ENCODE measurements around the gene PPP1R2.
"Not testable (repeated sequence)": the region's sequence is repeated elsewhere in the genome, so short reads cannot be mapped to it uniquely, and the experiment has no call there.

Gene PPP1R2

DNA sequence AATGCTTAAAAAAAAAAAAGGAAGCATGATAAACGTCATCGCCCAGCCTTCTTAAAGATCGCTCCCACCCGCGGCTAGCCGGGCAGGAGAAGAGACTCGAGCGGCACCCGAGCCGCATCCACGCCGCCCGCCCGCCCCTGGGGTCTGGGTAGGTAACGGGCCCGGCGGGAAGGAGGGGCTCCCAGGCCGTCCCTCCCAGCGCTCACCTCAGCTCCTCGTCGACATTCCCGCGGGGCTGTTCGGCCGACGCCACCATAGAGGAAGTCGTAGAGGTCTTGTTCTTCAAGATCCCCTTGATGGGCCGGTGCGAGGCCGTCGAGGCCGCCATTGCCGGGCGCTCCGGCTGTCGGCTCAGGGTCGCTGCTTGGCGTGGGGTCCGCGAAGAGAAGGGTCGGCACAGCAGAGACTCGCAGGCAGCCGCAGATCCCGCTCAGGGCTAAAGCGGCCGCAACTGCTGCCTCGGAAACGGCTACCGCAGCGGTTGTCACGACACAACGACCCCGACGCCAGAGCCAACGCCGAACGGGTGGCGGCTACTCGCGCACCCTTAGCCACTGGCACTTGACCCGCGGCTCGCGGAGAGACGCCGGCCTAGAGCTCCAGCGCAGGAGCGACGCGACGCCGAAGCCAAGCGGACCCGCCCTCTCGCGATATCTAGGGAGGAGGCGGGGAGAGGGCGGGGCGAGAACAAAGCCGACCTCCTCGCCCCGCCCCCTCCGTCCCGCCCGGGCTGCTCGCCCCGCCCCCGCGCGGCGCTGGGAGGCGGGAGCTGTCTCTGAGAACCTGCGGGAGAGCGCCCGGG, at the start of gene PPP1R2:
Gene PPP1R2, minus strand, starts transcription at position 628 of the 802 bp plus-strand sequence. Its CDS starts 300 bp downstream, at position 328.
- H3K4me2 ChIP-seq (ENCODE audit: insufficient read depth, low read length): peak within 1 kb of the TSS; percentile 88
- H2AFZ ChIP-seq (ENCODE audit: low read depth, low read length): peak within 1 kb of the TSS; percentile 96
- peak within 1 kb of the TSS; percentile 91 for H3K27ac ChIP-seq (ENCODE audit: low read length)
- H3K4me3 ChIP-seq (ENCODE audit: low read depth in 1 of 2, low read length in 2 of 2): peak within 1 kb of the TSS; percentile 40 to 95
- no peaks in the 10 kb centered on the region for H3K9me3 ChIP-seq (ENCODE audit: insufficient read depth, low read length, severe bottlenecking)
- H3K9ac ChIP-seq (ENCODE audit: low read depth, low read length): peak within 1 kb of the TSS; percentile 90
- peaks cover 4% of the 10 kb centered on the region for H3K36me3 ChIP-seq (ENCODE audit: insufficient read depth, low read length)
- DNase-seq (peak; percentile 85), ATAC-seq (ENCODE audit: insufficient read depth, low read depth) (peak; percentile 84)
- TF ChIP-seq, protein P1, sequence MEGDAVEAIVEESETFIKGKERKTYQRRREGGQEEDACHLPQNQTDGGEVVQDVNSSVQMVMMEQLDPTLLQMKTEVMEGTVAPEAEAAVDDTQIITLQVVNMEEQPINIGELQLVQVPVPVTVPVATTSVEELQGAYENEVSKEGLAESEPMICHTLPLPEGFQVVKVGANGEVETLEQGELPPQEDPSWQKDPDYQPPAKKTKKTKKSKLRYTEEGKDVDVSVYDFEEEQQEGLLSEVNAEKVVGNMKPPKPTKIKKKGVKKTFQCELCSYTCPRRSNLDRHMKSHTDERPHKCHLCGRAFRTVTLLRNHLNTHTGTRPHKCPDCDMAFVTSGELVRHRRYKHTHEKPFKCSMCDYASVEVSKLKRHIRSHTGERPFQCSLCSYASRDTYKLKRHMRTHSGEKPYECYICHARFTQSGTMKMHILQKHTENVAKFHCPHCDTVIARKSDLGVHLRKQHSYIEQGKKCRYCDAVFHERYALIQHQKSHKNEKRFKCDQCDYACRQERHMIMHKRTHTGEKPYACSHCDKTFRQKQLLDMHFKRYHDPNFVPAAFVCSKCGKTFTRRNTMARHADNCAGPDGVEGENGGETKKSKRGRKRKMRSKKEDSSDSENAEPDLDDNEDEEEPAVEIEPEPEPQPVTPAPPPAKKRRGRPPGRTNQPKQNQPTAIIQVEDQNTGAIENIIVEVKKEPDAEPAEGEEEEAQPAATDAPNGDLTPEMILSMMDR (IDR thresholded peaks at IDR 0.05; ENCODE audit: borderline replicate concordance, extremely low read depth, low read length, poor library complexity, severe bottlenecking): no peak
- TF ChIP-seq EZH2 (IDR thresholded peaks at IDR 0.05; ENCODE audit: borderline replicate concordance, low read depth, low read length, severe bottlenecking): no peak
- H4K20me1 ChIP-seq (ENCODE audit: insufficient read depth, low read length): peaks cover 35% of the 10 kb centered on the region
- H3K4me1 ChIP-seq (ENCODE audit: insufficient read depth, low read length): peaks cover 71% of the 10 kb centered on the region
- H3K79me2 ChIP-seq (ENCODE audit: insufficient read depth, low read length): peaks cover 52% of the 10 kb centered on the region
- H3K27me3 ChIP-seq (ENCODE audit: insufficient read depth, low read length, poor library complexity): no peaks in the 10 kb centered on the region

DNA sequence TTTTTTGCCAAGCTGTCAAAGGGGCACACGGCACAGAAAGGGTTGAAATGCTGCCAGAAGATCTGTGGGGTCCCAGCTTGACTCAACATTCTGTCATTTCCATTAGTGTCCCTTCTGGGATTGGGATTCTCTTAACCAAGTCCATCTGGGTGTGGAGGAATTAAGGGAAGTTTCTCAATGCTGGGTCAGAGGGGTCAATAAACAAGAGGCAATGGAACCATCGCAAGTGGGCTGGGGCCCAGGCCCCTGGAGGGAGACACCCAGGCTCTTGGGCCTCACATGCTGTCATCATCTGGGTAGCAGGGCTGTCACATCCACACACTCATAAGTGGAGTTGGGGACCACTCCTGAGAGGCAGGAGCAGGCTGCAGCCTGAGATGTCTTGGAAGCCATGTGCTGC, 48.7 kb upstream of the PPP1R2 start:
- no peak overlapping the region for H3K27ac ChIP-seq (ENCODE audit: low read length)
- H3K9ac ChIP-seq (ENCODE audit: low read depth, low read length): no peak overlapping the region
- no peaks in the 10 kb centered on the region for H4K20me1 ChIP-seq (ENCODE audit: insufficient read depth, low read length)
- H3K9me3 ChIP-seq (ENCODE audit: insufficient read depth, low read length, severe bottlenecking): peaks cover 6% of the 10 kb centered on the region
- ATAC-seq (ENCODE audit: insufficient read depth, low read depth) (no peak), DNase-seq (no peak)
- H3K4me3 ChIP-seq (ENCODE audit: low read depth in 1 of 2, low read length in 2 of 2): no peak overlapping the region
- peaks cover 7% of the 10 kb centered on the region for H3K4me1 ChIP-seq (ENCODE audit: insufficient read depth, low read length)
- H3K27me3 ChIP-seq (ENCODE audit: insufficient read depth, low read length, poor library complexity): no peaks in the 10 kb centered on the region
- no peaks in the 10 kb centered on the region for H3K36me3 ChIP-seq (ENCODE audit: insufficient read depth, low read length)
- no peaks in the 10 kb centered on the region for H3K79me2 ChIP-seq (ENCODE audit: insufficient read depth, low read length)
- H3K4me2 ChIP-seq (ENCODE audit: insufficient read depth, low read length): no peak overlapping the region
- H2AFZ ChIP-seq (ENCODE audit: low read depth, low read length): no peak overlapping the region
- no peak for TF ChIP-seq EZH2 (IDR thresholded peaks at IDR 0.05; ENCODE audit: borderline replicate concordance, low read depth, low read length, severe bottlenecking)
- TF ChIP-seq, protein P1 (IDR thresholded peaks at IDR 0.05; ENCODE audit: borderline replicate concordance, extremely low read depth, low read length, poor library complexity, severe bottlenecking): no peak

DNA sequence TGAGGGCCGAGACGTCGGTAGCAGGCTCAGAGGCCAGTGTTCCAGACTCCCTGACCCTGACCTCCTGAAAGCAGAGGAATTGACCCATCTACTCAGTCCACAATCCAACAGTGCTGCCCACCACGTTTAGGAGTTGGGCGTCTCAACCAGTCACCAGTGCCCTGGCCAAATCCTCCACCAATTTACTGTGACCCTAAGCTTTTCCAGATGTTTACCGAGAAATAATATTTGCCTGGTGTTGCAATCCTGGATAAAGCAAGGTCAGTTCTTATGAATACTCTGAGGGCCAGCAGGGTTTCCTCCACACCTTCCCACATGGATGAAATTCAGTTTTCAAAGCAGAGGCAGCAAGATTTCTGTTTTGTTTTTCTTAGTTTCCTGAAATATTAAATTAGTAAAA, 48.1 kb upstream of the PPP1R2 start:
- H3K9ac ChIP-seq (ENCODE audit: low read depth, low read length): no peak overlapping the region
- DNase-seq: no peak
- H4K20me1 ChIP-seq (ENCODE audit: insufficient read depth, low read length): no peaks in the 10 kb centered on the region
- no peak overlapping the region for H3K4me3 ChIP-seq (ENCODE audit: low read depth in 1 of 2, low read length in 2 of 2)
- H3K4me1 ChIP-seq (ENCODE audit: insufficient read depth, low read length): peaks cover 13% of the 10 kb centered on the region
- H3K27me3 ChIP-seq (ENCODE audit: insufficient read depth, low read length, poor library complexity): no peaks in the 10 kb centered on the region
- no peak for ATAC-seq (ENCODE audit: insufficient read depth, low read depth)
- TF ChIP-seq, protein P1 (IDR thresholded peaks at IDR 0.05; ENCODE audit: borderline replicate concordance, extremely low read depth, low read length, poor library complexity, severe bottlenecking): no peak
- no peak for TF ChIP-seq EZH2 (IDR thresholded peaks at IDR 0.05; ENCODE audit: borderline replicate concordance, low read depth, low read length, severe bottlenecking)
- no peaks in the 10 kb centered on the region for H3K36me3 ChIP-seq (ENCODE audit: insufficient read depth, low read length)
- H3K27ac ChIP-seq (ENCODE audit: low read length): no peak overlapping the region
- peaks cover 6% of the 10 kb centered on the region for H3K9me3 ChIP-seq (ENCODE audit: insufficient read depth, low read length, severe bottlenecking)
- H3K4me2 ChIP-seq (ENCODE audit: insufficient read depth, low read length): no peak overlapping the region
- H2AFZ ChIP-seq (ENCODE audit: low read depth, low read length): no peak overlapping the region
- no peaks in the 10 kb centered on the region for H3K79me2 ChIP-seq (ENCODE audit: insufficient read depth, low read length)

DNA sequence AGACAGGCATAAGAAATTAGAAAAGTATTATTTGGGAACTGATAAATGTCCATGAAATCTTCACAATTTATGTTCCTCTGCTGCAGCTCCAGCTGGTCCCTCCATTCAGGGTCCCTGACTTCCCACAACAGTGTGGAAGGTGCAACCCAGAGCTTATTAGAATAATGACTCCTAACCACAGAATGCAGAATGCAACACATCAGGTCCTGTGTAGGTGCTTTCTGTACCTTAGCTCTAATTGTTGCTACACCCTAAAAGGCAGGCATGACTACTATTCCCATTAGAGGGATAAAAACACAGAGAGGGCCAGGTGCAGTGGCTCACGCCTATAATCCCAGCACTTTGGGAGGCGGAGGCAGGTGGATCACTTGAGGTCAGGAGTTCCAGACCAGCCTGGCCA, 47.3 kb upstream of the PPP1R2 start:
- not testable (repeated sequence) for H3K9ac ChIP-seq (ENCODE audit: low read depth, low read length); DNase-seq; H3K4me2 ChIP-seq (ENCODE audit: insufficient read depth, low read length); H3K36me3 ChIP-seq (ENCODE audit: insufficient read depth, low read length); H3K4me3 ChIP-seq (ENCODE audit: low read depth in 1 of 2, low read length in 2 of 2); H3K79me2 ChIP-seq (ENCODE audit: insufficient read depth, low read length); H3K27me3 ChIP-seq (ENCODE audit: insufficient read depth, low read length, poor library complexity); H4K20me1 ChIP-seq (ENCODE audit: insufficient read depth, low read length); H2AFZ ChIP-seq (ENCODE audit: low read depth, low read length); H3K27ac ChIP-seq (ENCODE audit: low read length); H3K9me3 ChIP-seq (ENCODE audit: insufficient read depth, low read length, severe bottlenecking); ATAC-seq (ENCODE audit: insufficient read depth, low read depth)
- H3K4me1 ChIP-seq (ENCODE audit: insufficient read depth, low read length): peaks cover 13% of the 10 kb centered on the region

DNA sequence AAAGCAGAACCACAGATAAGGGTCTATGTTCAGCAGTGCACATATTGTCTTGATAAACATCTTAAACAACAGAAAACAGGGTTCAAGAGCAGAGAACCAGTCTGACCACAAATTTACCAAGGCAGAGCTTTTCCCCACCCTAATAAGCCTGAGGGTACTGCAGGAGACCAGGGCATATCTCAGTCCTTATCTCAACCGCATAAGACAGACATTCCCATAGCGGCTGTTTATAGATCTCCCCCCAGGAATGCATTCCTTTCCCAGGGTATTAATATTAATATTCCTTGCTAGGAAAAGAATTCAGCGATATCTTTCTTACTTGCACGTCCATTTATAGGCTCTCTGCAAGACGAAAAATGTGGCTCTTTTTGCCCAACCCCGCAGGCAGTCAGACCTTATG, 46.7 kb upstream of the PPP1R2 start:
- H3K4me3 ChIP-seq (ENCODE audit: low read depth in 1 of 2, low read length in 2 of 2); H3K27me3 ChIP-seq (ENCODE audit: insufficient read depth, low read length, poor library complexity); H3K79me2 ChIP-seq (ENCODE audit: insufficient read depth, low read length); H3K4me2 ChIP-seq (ENCODE audit: insufficient read depth, low read length); H3K9me3 ChIP-seq (ENCODE audit: insufficient read depth, low read length, severe bottlenecking); H3K36me3 ChIP-seq (ENCODE audit: insufficient read depth, low read length); H4K20me1 ChIP-seq (ENCODE audit: insufficient read depth, low read length); H3K9ac ChIP-seq (ENCODE audit: low read depth, low read length); H2AFZ ChIP-seq (ENCODE audit: low read depth, low read length); H3K27ac ChIP-seq (ENCODE audit: low read length); DNase-seq; ATAC-seq (ENCODE audit: insufficient read depth, low read depth): not testable (repeated sequence)
- peaks cover 13% of the 10 kb centered on the region for H3K4me1 ChIP-seq (ENCODE audit: insufficient read depth, low read length)

All from DND-41 (cell line).